GM21515 (cell line): Measurements from ENCODE around the gene JAG1.

Source experiments
- ATAC-seq: cut with Tn5 transposase; IDR thresholded peaks from one replicate; pipeline ENCODE4 v1.9.1; 2021; ENCODE audit not compliant: unreplicated experiment

The JAG1 gene

DNA sequence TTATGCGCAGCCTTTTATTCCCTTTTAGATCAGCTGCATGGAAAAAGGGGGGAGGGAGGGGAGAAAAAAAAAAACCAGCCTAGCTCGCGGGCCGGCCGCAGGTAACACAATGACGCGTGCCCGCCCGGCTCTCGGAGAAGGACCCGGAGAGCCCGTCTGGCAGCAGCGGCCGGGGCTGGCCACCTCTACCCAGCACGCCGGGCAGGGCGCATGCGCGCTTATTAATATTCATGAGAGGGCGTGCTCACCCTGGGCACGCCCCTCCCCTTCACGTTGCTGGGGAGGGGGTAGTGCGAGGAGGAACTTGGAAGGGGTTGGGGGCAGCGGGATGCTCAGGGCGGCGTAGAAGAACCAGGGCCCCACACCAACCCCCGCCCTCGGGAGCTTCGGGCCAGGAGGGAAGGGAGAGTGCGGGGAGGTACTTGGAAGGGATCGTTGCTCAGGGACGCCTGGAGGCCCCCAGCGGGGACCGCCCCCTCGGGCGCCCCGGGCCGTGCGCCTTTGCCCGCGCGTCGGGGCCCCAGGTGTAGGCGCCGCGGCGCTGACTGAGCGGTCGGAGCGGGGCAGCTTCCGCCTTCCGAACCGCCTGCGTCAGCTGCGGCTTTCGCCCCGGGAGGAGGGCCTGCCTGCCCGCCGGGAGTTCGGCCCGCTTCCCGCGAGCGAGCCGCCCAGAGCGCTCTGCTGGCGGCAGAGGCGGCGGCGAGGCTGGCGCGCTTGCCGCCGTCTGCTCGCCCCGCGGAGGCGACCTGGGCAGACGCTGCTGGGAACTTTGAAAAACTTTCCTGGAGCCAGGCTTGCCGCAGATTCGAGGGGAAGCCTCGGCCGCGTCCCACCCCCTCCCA lies at the start of gene JAG1:
Gene JAG1, minus strand, starts transcription at position 158 of the 842 bp plus-strand sequence. CDS start 469 bp downstream, outside the sequence.
- ATAC-seq: peak; percentile 58

GRCh38 chr20:10721976-10722375 lies 48.2 kb upstream of the JAG1 start:
- ATAC-seq: no peak

DNA sequence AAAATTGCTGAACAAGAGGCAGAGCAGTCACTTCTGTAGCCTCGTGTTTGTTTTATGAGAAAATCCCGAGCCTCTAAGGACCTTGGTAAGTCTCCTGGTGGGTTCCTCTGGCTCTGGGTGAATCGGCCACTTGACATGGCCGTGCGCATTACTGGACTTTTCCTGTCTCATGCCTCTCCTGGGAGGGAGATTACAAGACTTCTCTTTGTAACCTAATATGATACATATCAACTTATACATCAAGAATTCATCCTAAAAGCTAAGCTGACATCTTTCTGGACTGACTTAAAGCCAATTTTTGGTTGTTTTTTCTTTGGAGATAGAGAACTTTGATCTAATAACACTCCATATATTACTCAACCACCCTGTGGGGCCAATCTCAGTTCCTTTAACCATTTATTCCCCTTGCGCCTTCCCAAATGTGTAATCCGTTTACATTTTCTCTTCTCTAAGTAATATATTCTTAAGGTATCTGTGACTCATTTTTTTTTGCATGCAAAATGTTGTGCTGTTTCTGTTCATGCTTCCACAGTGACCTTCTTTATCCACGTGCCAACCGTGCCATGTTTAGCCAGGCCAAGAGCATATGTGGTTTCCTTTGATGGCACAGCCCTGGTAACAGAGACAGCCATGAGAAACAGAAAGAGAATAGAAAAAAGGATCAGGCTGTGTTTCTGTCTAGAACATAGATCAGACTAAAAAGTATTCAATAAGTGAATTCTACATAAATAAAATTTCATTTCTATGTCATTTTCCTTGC lies 47.5 kb upstream of the JAG1 start:
- ATAC-seq: no peak

- no peak for ATAC-seq
Observed at GRCh38 chr20:10720565-10720964, 46.8 kb upstream of the JAG1 start.

DNA sequence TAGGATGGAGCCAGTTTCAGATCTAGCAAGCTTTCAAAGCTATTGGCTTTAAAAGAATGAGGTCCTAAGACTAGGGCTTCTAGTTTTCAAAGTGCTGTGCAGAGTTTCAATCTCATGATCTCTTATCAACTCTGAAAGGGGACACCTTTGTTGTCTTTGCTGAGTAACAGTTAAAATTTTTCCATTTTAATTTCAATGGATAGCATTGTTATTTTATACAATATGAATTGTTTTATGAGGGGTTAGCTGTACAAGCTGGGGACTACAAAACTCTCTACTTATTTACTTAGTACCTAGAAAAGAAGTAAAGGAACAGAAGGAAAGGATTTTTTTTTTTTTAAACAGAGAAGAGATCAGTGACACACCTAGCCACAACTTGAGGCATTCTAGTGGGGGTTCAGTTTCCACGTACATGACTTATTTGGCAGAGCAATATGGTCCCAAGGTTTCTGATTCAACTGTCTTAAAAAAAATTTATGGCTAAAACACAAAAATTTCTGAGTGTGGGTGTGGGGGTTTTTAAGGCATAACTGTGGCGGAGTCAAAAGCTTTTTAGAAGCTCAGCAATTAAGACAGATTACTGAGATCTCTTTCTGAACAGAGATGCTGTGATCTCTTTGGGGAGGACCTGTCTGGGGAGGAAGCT lies 46.1 kb upstream of the JAG1 start:
- ATAC-seq: no peak

- no peak for ATAC-seq
Observed at GRCh38 chr20:10718661-10719060, 44.9 kb upstream of the JAG1 start.

GRCh38 chr20:10716855-10717254 lies 43.1 kb upstream of the JAG1 start:
- ATAC-seq: no peak

DNA sequence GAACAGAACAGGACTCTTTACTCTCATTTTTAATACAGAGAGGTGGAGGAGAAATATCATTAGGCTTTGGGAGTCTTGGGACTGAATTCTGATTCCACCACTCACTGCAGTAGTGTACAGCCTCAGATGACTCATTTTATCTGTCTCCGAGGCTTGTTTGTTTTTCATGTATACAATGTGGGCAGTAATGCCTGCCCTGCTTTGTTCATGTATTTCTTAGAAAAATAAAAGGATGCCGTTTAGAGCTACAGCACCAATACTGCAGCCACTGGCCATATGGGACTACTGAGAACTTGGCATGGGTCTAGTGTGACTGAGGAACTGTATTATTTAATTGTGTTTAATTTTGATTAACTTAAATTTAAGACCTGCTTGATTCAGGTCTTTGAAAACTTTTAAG lies 41.2 kb upstream of the JAG1 start:
- ATAC-seq: no peak

DNA sequence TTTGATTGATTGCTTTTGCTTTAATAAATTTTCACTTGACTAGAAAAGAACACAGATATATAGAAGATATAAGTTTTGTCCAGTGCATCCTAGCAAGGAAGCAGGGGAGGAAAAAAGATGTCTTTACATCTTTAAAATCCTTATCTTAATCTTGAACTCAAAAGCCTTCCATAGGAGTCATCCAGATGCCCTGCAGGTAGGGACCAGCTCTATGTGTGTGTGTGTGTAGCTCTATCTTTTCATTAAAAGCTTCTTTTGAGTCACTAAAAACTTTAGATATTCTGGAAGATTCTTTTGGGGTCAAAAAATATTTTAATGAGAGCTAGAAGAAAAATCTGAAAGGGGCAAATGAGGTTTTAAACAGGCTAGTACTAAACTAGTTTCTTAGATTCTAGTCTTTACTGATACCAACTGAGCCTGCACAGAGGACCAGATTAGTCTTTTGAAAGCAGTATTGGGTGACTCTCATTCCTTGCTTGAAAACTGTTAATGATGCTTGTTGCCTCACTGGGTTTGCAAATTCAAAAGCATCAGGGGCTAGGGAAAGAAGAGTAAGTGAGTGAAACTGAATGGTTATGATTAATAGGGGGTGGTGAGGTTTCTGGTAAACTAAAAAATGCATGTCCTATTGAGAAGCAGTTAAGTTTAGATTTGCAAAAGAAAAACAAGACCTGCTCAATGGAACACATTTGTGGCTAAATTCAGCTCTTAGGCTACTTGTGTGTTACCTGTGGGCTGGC lies 40.6 kb upstream of the JAG1 start:
- no peak for ATAC-seq

DNA sequence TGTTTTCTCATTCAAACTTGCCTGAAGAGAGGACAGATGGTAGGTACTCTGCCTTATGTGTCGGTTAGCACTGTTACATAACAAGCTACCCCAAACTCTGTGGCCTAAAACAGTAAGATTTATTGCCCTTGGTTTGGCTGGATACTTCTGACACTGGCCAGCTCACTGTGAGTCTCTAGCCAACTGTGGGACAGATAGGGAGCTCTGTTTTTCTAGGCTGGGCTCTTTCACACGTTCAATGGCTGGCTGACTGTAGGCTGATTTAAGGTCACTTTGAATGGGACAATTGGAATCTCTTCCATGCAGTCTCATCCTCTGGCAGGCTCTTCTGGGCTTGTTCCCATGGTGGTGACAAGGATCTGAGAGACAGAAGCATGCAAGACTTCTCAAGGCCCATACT lies 39.4 kb upstream of the JAG1 start:
- no peak for ATAC-seq

DNA sequence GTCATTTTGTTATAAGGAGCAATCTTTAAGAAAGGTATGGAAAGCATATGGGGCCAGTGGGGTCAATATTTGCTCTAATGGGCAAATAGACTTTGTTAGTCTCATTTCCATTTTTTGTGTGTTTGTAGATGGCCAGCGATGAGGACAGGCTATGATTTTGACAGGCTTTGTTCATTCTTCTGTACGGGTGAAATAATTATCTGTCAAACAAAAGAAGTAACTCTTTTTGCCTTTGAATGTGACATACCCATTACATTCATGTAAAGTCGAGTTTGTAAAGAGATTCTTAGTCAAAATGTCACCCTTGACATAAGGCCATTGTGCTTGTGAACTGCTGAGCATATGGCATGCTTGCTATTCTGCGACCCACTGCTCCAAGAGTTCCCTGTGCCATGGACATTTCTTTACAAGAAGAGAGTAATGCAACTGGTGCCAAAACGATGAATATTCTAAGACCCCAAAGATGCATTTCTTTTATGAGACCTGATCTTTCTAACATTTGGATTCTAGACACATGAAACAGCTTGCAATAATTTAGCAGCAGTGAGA lies 38.2 kb upstream of the JAG1 start:
- ATAC-seq: no peak

DNA sequence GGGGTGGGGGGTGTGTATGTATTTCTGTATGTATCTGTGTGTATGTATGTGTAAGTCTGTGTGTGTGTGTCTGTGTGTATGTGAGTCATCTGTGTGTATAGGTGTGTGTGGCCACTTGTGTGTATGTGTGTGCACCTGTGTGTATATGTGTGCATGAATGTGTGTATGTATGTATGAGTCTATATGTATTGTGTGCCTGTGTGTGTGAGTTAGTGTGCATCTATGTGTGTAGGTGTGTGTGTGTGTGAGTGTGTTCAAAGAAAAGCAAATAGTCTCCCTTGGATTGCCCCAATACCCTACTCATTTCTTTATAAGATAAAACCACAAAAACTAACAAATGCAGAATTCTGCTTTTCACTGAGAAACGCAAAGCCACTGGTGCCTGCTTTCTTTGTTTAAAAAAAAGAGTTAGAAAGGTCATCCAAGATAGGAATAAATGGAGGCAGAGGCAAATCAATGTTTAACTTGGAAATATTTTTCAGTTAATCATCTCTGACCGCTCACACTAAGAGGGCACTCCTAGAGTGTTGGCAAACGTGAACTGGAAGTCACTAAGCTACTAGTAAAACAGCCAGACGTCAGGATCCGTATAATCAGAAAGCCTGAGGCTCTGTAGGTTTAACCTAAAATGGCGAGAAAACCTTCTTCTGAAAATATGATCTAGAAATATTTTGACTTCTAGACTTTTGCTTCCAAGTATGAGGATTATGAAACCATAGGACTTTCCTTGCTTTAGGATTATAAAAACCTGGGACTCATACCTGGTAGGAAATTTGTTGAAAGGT lies 37.4 kb upstream of the JAG1 start:
- no peak for ATAC-seq

DNA sequence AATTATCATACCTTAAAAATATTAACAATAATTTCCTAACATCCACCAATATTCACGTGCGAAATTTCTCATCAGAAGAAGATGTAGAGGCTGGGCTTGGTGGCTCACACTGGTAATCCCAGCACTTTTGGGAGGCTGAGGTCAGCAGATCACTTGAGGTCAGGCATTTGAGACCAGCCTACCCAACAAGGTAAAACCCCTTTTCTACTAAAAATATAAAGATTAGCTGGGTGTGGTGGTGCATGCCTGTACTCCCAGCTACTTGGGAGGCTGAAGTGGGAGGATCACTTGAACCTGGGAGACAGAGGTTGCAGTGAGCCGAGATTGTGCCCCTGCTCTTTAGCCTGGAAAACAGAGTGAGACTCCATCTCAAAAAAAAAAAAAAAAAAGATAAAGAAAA lies 36.1 kb upstream of the JAG1 start:
- ATAC-seq: no peak

- ATAC-seq: no peak
Observed at GRCh38 chr20:10708351-10709185, 34.8 kb upstream of the JAG1 start.

- ATAC-seq: no peak
Observed at GRCh38 chr20:10707791-10708190, 34.0 kb upstream of the JAG1 start.

DNA sequence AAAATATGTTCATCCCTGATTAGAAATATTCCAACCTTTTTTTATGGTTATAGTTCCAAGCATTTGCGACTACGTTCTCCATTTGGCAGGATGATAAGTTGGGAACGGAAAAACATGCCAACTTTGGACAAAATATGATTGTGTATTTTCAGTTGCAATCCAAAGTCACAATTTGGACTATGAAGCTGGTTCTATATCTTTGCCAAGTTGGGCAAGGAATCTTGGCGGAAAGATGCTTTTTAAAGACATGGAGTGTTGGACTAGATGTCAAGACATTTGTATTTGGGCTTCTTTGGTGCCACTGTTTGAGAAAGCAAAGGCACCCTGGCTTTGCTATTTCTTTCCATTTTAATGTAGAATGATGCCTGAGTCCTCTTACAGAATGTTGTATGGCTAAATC lies 33.3 kb upstream of the JAG1 start:
- no peak for ATAC-seq

- ATAC-seq: no peak
Observed at GRCh38 chr20:10706460-10706811, 32.6 kb upstream of the JAG1 start.

- ATAC-seq: no peak
Observed at GRCh38 chr20:10705801-10706459, 32.1 kb upstream of the JAG1 start.

DNA sequence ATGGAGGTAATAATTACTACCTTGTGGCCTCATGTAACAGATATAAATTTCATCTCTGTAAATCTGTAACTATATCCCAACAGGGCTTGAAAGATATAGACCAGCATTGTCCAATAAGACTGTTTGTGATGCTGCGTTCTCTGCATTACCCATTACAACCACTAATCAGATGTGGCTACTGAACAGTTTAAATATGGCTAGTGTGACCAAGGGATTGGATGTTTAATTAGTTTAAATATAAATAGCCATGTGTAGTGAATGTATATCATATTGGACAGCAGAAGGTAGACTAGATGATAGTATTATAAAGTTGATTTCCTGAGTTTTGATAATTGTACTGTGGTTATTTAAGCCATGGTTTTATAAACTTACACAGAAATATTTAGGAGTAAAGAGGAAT lies 27.8 kb upstream of the JAG1 start:
- no peak for ATAC-seq
